HFFc6 (cell line): ENCODE data around the gene EVC2. TPM values are rescaled to one million over a fixed set of nuclear protein-coding genes. Genes with fewer than 3 reads are reported as not detected.
A peak's percentile ranks its signal among the peaks of the same experiment; 100 is the strongest.
"Not testable (repeated sequence)": the region's sequence is repeated elsewhere in the genome, so short reads cannot be mapped to it uniquely, and the experiment has no call there.

Source experiments
- DNase-seq: peaks from one replicate; pipeline ENCODE4 v3.0.0-alpha.2; 2018
- H3K27ac Mint-ChIP-seq: 2 replicates; pipeline ENCODE4 v1.8.0; 2020; ENCODE audit warnings: mild to moderate bottlenecking, mixed read lengths
- H3K27me3 Mint-ChIP-seq: 2 replicates; pipeline ENCODE4 v1.8.0; 2021; ENCODE audit warnings: mild to moderate bottlenecking, moderate library complexity, mixed read lengths; ENCODE audit not compliant: insufficient read depth
- H3K36me3 Mint-ChIP-seq: 2 replicates; pipeline ENCODE4 v1.8.0; 2021; ENCODE audit warnings: low read depth, mixed read lengths
- H3K4me1 Mint-ChIP-seq: 2 replicates; pipeline ENCODE4 v1.8.0; 2020; ENCODE audit warnings: low read depth, mixed read lengths
- H3K4me3 Mint-ChIP-seq: 2 replicates; pipeline ENCODE4 v1.8.0; 2020; ENCODE audit warnings: mild to moderate bottlenecking, moderate library complexity, mixed read lengths
- H3K9me3 Mint-ChIP-seq: 2 replicates; pipeline ENCODE4 v1.8.0; 2020; ENCODE audit warnings: mild to moderate bottlenecking, mixed read lengths
- total RNA-seq, 6 experiments: library from RNA; stranded (reverse); fragmentation: NEBNext Ultra II Directional; extraction: Animal tissue kit (Norgen Biotek cat#: 25700); gene quantifications; 2 replicates in 1 of 6; 3 replicates in 5 of 6; pipeline ENCODE4 v1.2.3, GENCODE V29; 2021
- TF ChIP-seq, protein P1 (sequence below): fragments of 200-600 bp; sonication (generic); IDR thresholded peaks from 2 replicates; pipeline ENCODE4 v1.5.0; 2021; ENCODE audit warnings: antibody characterized with exemption, mild to moderate bottlenecking

Gene EVC2
- total RNA-seq, 6 experiments from 2014 or later: 3.0 to 4.1 (median 3.8) TPM

DNA sequence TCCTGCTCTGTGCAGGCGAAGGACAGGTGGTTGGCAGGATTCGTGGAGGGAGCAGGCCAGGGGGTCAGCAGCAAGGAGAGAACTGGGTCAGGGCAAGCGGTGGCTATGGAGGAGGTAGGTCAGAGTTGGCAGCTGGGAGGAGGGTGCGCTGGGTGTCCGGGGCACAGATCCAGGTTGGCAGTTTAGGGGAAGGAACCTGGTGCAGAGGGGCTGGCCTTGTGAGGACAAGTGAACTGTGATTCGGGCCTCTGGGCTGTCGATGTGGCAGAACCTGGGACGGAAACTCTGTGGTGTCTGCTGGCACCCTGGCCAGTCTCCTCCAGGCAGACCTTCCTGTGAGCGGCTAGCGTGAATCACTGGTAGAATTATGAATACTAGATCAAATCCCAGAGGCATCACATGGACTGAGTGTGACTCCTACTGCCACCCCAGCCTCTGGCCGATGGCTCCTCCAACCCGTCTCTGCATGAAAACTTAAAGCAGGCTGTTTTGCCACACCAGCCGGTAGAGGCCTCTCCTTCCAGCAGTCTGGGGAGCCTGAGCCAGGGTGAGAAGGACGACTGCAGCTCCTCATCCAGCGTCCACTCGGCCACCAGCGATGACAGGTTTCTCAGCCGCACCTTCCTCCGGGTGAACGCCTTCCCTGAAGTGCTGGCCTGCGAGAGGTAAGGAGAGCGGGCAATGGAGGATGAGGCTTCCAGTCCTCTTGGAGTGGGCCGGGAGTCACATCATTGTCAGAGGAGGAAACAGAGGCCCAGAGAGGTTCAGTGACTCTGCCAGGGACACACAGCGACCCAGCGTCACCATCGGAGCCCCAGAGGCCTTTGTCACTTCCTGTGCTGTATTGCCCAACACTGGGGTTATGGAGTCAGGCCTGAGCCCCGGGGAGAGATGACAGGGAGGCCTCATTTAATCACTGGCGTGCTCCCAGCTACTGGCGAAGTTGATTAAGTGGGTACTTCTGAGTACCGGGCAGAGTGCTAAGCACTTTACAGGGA, 22.9 kb upstream of the EVC2 start:
- Mint-ChIP-seq H3K36me3 (peaks cover 29% of the 10 kb centered on the region), H3K27ac (peak overlapping the region; percentile 44; the same call in 1 of the 2 replicates), H3K9me3 (0 out of 2 replicates have a peak, but pooled peaks cover under 1% of the 10 kb centered on the region), H3K4me1 (peaks cover 12% of the 10 kb centered on the region), H3K27me3 (peaks cover 2% of the 10 kb centered on the region), H3K4me3 (no peak overlapping the region)
- DNase-seq: no peak
- TF ChIP-seq, protein P1, sequence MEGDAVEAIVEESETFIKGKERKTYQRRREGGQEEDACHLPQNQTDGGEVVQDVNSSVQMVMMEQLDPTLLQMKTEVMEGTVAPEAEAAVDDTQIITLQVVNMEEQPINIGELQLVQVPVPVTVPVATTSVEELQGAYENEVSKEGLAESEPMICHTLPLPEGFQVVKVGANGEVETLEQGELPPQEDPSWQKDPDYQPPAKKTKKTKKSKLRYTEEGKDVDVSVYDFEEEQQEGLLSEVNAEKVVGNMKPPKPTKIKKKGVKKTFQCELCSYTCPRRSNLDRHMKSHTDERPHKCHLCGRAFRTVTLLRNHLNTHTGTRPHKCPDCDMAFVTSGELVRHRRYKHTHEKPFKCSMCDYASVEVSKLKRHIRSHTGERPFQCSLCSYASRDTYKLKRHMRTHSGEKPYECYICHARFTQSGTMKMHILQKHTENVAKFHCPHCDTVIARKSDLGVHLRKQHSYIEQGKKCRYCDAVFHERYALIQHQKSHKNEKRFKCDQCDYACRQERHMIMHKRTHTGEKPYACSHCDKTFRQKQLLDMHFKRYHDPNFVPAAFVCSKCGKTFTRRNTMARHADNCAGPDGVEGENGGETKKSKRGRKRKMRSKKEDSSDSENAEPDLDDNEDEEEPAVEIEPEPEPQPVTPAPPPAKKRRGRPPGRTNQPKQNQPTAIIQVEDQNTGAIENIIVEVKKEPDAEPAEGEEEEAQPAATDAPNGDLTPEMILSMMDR: no peak

DNA sequence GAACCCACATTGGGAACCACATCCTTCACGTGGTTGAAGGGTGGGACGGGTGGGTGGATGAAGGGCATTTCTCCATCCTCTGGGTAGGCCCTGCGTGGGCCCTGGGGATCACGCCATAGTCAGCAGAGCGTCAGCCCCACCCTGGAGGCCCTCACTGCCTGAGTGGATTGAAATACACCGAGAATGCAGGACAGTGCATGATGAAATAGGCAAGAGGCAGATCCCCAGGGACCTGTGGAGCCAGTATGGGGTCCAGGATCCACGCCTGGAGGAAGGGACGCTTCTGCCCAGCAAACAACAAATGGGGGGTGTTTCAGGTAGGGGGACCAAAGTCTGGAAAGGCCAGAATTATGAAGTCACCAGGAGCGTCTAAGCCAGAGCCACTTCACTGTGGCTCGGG, 22.1 kb upstream of the EVC2 start:
- Mint-ChIP-seq H3K27me3 (peaks cover 2% of the 10 kb centered on the region), H3K36me3 (peaks cover 37% of the 10 kb centered on the region), H3K4me3 (no peak overlapping the region), H3K4me1 (peaks cover 21% of the 10 kb centered on the region), H3K27ac (no peak overlapping the region), H3K9me3 (0 out of 2 replicates have a peak, but pooled peaks cover 3% of the 10 kb centered on the region)
- TF ChIP-seq, protein P1: no peak
- no peak for DNase-seq

DNA sequence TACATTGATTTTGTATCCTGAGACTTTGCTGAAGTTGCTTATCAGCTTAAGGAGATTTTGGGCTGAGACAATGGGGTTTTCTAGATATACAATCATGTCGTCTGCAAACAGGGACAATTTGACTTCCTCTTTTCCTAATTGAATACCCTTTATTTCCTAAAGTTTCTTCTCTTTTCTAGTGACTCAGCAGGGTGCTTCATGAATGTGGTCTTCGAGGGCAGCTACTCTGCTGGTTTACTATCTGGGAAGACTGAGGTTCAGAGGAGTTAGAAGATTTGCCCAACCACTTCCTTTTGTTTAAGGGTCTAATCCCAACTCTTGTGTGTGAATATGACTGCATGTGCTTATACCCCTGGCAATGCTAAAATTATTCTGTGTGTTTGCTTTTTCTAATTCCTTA, 20.1 kb upstream of the EVC2 start:
- not testable (repeated sequence) for H3K27me3 Mint-ChIP-seq, H3K9me3 Mint-ChIP-seq, H3K27ac Mint-ChIP-seq, H3K4me3 Mint-ChIP-seq, DNase-seq
- H3K4me1 Mint-ChIP-seq: peaks cover 41% of the 10 kb centered on the region
- H3K36me3 Mint-ChIP-seq: peaks cover 50% of the 10 kb centered on the region

DNA sequence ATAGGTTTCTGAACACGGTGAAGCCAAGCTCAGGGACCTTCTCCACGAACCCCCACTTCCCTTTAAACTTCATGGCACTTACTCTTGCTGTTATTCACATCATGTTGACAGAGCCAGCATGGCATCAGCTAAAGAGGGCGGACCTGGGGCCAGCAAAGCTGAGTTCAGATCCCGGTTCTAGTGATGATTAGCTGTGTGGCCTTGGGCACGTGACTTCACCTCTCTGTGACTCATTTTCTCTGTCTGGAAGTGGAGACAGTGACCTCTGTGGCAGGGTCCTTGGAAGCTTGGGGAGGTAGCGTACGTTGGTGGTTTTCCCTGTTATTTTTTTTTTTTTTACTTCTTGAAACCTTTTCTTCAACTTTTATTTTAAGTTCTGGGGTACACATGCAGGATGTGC, 16.0 kb upstream of the EVC2 start:
- Mint-ChIP-seq H3K4me3 (no peak overlapping the region), H3K4me1 (peaks cover 77% of the 10 kb centered on the region), H3K9me3 (0 out of 2 replicates have a peak, but pooled peaks cover 3% of the 10 kb centered on the region), H3K27ac (peak overlapping the region; percentile 35; the same call in 1 of the 2 replicates), H3K27me3 (peaks cover 4% of the 10 kb centered on the region), H3K36me3 (peaks cover 49% of the 10 kb centered on the region)
- DNase-seq: no peak
- TF ChIP-seq, protein P1: no peak

DNA sequence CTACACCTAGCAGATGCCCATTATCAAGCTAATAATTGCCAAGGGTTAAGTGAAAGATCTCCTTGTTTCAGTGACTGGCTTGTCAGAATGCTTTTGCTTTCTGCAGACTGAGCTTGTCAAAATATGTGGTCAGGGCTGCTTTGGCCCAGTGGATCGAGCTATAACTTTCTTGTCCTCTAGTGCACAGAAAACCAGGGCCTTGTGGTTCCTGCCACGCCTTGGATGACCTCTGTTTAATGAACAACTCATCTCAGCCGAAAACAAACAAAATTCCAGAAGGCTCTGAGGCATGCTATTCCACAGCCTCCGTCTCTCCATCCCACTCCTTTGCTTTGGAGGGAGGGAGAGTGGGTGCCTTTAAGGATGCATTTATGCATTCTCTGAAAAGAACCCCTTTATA, 14.0 kb upstream of the EVC2 start:
- peak; percentile 68 for DNase-seq
- peaks cover 55% of the 10 kb centered on the region for H3K36me3 Mint-ChIP-seq
- H3K27me3 Mint-ChIP-seq: peaks cover 3% of the 10 kb centered on the region; the same call in 1 of the 2 replicates
- peaks cover 86% of the 10 kb centered on the region for H3K4me1 Mint-ChIP-seq
- TF ChIP-seq, protein P1: no peak
- H3K27ac Mint-ChIP-seq: peak overlapping the region; percentile 77
- 0 out of 2 replicates have a peak, but pooled peaks cover 3% of the 10 kb centered on the region for H3K9me3 Mint-ChIP-seq
- H3K4me3 Mint-ChIP-seq: peak overlapping the region; percentile 66

DNA sequence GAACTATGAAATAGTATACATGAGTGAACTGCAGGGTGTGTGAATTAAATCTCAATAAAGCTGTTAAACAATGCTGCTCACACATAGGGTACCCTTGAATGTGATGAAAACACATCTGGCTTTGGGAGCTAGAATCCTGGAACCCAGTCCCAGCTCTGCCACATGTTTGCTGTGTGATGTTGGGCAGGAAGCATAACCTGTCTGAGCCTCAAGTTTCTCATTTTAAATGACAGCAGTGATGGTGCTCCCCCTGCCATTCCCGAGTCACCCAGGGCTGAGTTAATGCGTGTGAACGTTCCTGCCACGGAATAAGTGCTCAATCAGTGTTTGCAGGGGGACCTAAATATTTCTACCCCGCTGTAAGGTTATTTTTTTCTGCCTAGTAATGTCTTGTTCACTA, 13.6 kb upstream of the EVC2 start:
- peak overlapping the region; percentile 77 for H3K27ac Mint-ChIP-seq
- peaks cover 90% of the 10 kb centered on the region for H3K4me1 Mint-ChIP-seq
- H3K4me3 Mint-ChIP-seq: peak overlapping the region; percentile 66
- no peak for DNase-seq
- H3K36me3 Mint-ChIP-seq: peaks cover 59% of the 10 kb centered on the region
- H3K9me3 Mint-ChIP-seq: 0 out of 2 replicates have a peak, but pooled peaks cover 3% of the 10 kb centered on the region
- peaks cover 3% of the 10 kb centered on the region; the same call in 1 of the 2 replicates for H3K27me3 Mint-ChIP-seq
- TF ChIP-seq, protein P1: no peak
